ENCODE results near the gene BICDL2. TPM values are rescaled to one million over a fixed set of nuclear protein-coding genes. Genes with fewer than 3 reads are reported as not detected.

BICDL2 gene
- total and polyA plus RNA-seq, 7 donors = 0.36 to 83.8 (median 62.5) TPM; not detected in 2

DNA sequence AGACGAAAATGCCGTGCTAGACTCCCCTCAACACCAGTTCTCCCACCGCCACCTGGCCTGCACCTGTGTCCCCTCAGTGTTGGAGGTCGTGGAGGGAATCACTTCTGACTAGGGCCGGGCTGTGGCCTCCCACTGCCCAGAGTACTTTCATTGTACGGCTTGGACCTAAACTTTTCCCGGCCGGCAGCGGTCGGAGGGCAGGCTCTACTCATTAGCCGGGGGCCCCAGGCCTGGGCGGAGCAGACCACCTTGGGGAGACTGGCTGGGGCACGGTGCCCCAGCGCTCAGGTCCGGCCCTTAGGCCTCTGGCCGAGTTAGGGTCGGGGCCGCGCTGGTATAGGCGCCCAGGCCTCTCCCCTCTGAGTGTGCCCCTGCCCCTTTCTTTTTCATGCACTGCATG lies 19.4 kb downstream of the BICDL2 start:
- H3K4me1 ChIP-seq = peaks cover 0 to 34% (median 32%) of the 10 kb centered on the region in 4 donors
- DNase-seq = no peak
- no peak overlapping the region for H3K4me3 ChIP-seq
- 77 to 85% methylated on average over 20 of the region's 20 CpGs for WGBS, 2 donors
- TF ChIP-seq POLR2A (IDR thresholded peaks at IDR 0.05) = no peak
- TF ChIP-seq POLR2AphosphoS5 (IDR thresholded peaks at IDR 0.05) = no peak
- TF ChIP-seq, protein P1, sequence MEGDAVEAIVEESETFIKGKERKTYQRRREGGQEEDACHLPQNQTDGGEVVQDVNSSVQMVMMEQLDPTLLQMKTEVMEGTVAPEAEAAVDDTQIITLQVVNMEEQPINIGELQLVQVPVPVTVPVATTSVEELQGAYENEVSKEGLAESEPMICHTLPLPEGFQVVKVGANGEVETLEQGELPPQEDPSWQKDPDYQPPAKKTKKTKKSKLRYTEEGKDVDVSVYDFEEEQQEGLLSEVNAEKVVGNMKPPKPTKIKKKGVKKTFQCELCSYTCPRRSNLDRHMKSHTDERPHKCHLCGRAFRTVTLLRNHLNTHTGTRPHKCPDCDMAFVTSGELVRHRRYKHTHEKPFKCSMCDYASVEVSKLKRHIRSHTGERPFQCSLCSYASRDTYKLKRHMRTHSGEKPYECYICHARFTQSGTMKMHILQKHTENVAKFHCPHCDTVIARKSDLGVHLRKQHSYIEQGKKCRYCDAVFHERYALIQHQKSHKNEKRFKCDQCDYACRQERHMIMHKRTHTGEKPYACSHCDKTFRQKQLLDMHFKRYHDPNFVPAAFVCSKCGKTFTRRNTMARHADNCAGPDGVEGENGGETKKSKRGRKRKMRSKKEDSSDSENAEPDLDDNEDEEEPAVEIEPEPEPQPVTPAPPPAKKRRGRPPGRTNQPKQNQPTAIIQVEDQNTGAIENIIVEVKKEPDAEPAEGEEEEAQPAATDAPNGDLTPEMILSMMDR (IDR thresholded peaks at IDR 0.05) = no peak
- TF ChIP-seq EP300 (IDR thresholded peaks at IDR 0.05) = no peak
- H3K9me3 ChIP-seq = no peaks in the 10 kb centered on the region
- no peak overlapping the region for H3K27ac ChIP-seq
- no peaks in the 10 kb centered on the region for H3K36me3 ChIP-seq
- H3K27me3 ChIP-seq = peaks cover 19 to 50% (median 45%) of the 10 kb centered on the region in 3 donors
- intact Hi-C loops (cut with DNase I) = no loop called here

DNA sequence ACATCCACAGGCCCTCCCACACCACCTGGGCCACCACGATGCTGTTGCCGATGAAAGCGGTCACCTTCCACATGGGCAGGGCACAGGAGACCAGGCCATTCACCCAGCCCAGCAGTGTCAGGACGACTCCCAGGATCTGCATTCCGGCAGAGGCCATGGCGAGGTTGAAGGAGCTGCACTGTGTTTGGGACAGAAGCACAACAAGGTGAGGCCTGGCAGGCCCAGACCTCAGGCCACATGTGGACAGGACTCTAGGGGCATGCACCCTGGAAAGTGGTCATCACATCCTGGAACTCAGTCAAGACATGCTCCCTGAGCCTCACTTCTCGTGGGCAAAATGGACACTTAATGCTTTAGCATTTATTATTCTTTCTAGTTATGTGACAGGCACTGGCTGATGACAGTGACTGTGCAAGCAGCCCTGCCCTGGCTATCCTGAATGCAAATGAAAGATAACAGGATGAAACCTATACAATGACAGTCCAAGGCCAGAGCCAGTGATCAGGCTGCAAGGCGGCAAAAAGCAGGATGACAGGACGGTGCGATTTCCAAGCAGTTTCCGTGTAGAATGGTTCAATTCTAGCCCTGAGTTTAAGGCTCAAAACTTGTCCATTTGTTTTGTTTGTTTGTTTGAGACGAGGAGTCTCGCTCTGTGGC lies 20.8 kb downstream of the BICDL2 start:
- no peaks in the 10 kb centered on the region for H3K36me3 ChIP-seq
- whole genome bisulfite sequencing, 2 donors = 87 to 92% methylated on average over 13 of the region's 13 CpGs
- no peak for DNase-seq
- no peak overlapping the region for H3K4me3 ChIP-seq
- intact Hi-C loops (cut with DNase I) = no loop called here
- no peak for TF ChIP-seq POLR2AphosphoS5 (IDR thresholded peaks at IDR 0.05)
- no peak for TF ChIP-seq POLR2A (IDR thresholded peaks at IDR 0.05)
- TF ChIP-seq, protein P1 (IDR thresholded peaks at IDR 0.05) = no peak
- peaks cover 26 to 62% (median 54%) of the 10 kb centered on the region in 3 donors for H3K27me3 ChIP-seq
- no peaks in the 10 kb centered on the region for H3K9me3 ChIP-seq
- H3K4me1 ChIP-seq = peaks cover 0 to 21% (median 18%) of the 10 kb centered on the region in 4 donors
- no peak overlapping the region for H3K27ac ChIP-seq

DNA sequence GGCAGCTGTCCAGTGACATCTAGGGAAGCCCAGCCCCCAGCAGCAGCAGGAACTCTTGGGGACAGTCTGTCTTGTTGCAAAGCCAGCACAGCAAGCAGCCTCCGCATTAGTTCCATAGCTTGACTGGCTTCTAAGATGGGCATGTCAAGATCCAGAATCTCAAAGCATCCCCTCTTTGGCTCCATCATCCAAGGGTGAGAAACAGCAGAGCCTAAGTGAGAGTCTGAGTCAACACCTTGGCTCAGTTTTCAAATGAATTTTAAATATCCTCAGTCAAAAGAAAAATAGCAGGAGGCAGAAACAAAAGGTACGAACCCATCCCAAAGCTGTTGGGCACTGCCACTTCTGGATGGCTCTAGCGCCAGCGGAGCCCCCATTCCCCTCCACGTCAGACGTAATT lies 21.8 kb downstream of the BICDL2 start:
- no peak overlapping the region for H3K27ac ChIP-seq
- H3K4me1 ChIP-seq = peaks cover 0 to 16% (median 13%) of the 10 kb centered on the region in 4 donors
- H3K4me3 ChIP-seq = no peak overlapping the region
- peaks cover 28 to 71% (median 60%) of the 10 kb centered on the region in 3 donors for H3K27me3 ChIP-seq
- 93% methylated on average over 6 of the region's 6 CpGs for WGBS, 2 donors
- H3K9me3 ChIP-seq = no peaks in the 10 kb centered on the region
- TF ChIP-seq EP300 (IDR thresholded peaks at IDR 0.05) (no peak), POLR2A (IDR thresholded peaks at IDR 0.05) (no peak), POLR2AphosphoS5 (IDR thresholded peaks at IDR 0.05) (no peak)
- TF ChIP-seq, protein P1 (IDR thresholded peaks at IDR 0.05) = no peak
- no peaks in the 10 kb centered on the region for H3K36me3 ChIP-seq
- DNase-seq = no peak
- intact Hi-C loops (cut with DNase I) = no loop called here

DNA sequence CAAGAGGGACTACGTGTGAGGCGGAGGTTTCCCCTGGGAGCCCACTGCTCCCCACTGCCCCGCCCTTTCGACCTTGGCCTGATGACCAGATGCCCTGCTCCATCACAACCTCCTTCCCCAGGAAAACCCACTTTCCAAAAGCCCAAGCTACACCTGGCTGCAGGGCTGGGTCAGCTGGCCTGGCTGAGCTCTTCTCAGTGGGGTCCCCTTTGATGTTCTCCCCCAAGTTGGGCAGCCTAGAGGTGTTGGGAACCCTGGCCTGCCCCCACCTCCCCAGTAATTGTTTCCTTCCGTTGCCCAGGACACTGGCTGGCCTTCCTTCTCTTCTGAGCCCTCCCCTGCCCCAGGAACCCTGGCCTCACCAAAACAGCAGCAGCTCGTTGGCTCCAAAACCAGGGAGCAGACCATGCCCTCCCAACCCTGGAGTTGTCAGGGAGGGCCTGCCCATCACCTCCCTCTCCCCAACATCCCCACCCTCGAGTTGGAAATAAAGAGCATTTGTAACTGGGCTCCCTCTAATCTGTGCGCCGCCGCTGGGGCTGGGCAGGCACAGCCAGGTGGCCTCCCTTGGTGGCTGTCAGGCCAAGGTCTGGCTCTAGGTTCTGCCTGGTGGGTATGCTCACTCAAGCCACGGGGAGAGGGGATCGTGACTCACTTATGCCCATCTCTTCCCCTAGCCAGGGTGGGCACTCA lies 22.6 kb downstream of the BICDL2 start:
- Histone ChIP-seq H3K36me3 (no peaks in the 10 kb centered on the region), H3K9me3 (no peaks in the 10 kb centered on the region), H3K27ac (no peak overlapping the region), H3K27me3 (peaks cover 30 to 76% (median 67%) of the 10 kb centered on the region in 3 donors), H3K4me1 (peaks cover 0 to 10% (median 8%) of the 10 kb centered on the region in 4 donors), H3K4me3 (no peak overlapping the region)
- 76 to 78% methylated on average over 12 of the region's 12 CpGs for WGBS, 2 donors
- intact Hi-C loops (cut with DNase I) = no loop called here
- TF ChIP-seq, protein P1 (IDR thresholded peaks at IDR 0.05) = no peak
- TF ChIP-seq EP300 (IDR thresholded peaks at IDR 0.05) (no peak), POLR2A (IDR thresholded peaks at IDR 0.05) (no peak), POLR2AphosphoS5 (IDR thresholded peaks at IDR 0.05) (no peak)
- DNase-seq = no peak
